Vagina (tissue), 2 donors: Measurements from ENCODE around the gene ZFYVE1. TPM values are rescaled to one million over a fixed set of nuclear protein-coding genes. Genes with fewer than 3 reads are reported as not detected.

ENCODE experiments used
- DNase-seq, 2 donors: peaks; one replicate each; pipeline ENCODE4 v3.0.0-alpha.2; 2017; ENCODE audit errors: extremely low spot score in 2 of 2
- H3K27ac ChIP-seq: fragments of 200-600 bp; sonication (generic); one replicate; pipeline ENCODE4 v1.5.1; 2019
- H3K27me3 ChIP-seq: fragments of 200-600 bp; sonication (generic); one replicate; pipeline ENCODE4 v1.5.1; 2019
- H3K36me3 ChIP-seq, 2 donors: fragments of 200-600 bp; sonication (generic); one replicate each; pipeline ENCODE4 v1.5.1; 2017 to 2019
- H3K4me1 ChIP-seq: fragments of 200-600 bp; sonication (generic); one replicate; pipeline ENCODE4 v1.5.1; 2019
- H3K4me3 ChIP-seq, 2 donors: fragments of 200-600 bp; sonication (generic); 1 replicate in 1 of 2; 2 replicates in 1 of 2; pipeline ENCODE4 v1.5.1; 2016 to 2019
- H3K9me3 ChIP-seq: fragments of 200-600 bp; sonication (generic); one replicate; pipeline ENCODE4 v1.5.1; 2019
- POLR2A ChIP-seq, 2 donors: fragments of 450-650 bp; IDR thresholded peaks; one replicate each; pipeline ENCODE4 v1.6.1; 2017; ENCODE audit warnings: antibody characterized with exemption in 2 of 2, mild to moderate bottlenecking in 2 of 2, moderate library complexity in 2 of 2
- POLR2AphosphoS5 ChIP-seq, 2 donors: sonication (generic); formaldehyde crosslinking; IDR thresholded peaks; one replicate each; pipeline ENCODE4 v1.9.0; 2017; ENCODE audit warnings: antibody characterized with exemption in 2 of 2, mild to moderate bottlenecking in 2 of 2, low read depth in 1 of 2; ENCODE audit not compliant: insufficient read depth in 1 of 2
- intact Hi-C: fragments of 100-400 bp; cut with DNase I; formaldehyde crosslinking; loops from one replicate; pipeline ENCODE4 v1.15.1; 2023
- small RNA-seq: library from RNA; depleted of rRNA; stranded (forward); fragments of <200 nt; gene quantifications from one replicate; pipeline ENCODE3, GENCODE V24; 2016
- total RNA-seq: library from RNA; depleted of rRNA; stranded (reverse); fragments of >200 nt; gene quantifications from one replicate; pipeline ENCODE4 v1.2.3, GENCODE V29; 2016
- TF ChIP-seq, protein P1 (sequence below), 3 experiments: fragments of 450-650 bp in 2 of 3; fragments of 200-600 bp in 1 of 3; sonication (generic) in 1 of 3; IDR thresholded peaks; one replicate each; pipeline ENCODE4 v1.5.1; 2017 to 2019; ENCODE audit warnings: antibody characterized with exemption in 3 of 3, mild to moderate bottlenecking in 2 of 3, moderate library complexity in 2 of 3

Gene ZFYVE1
- total RNA-seq, 1 donor from 2014 or later = 19.2 TPM

DNA sequence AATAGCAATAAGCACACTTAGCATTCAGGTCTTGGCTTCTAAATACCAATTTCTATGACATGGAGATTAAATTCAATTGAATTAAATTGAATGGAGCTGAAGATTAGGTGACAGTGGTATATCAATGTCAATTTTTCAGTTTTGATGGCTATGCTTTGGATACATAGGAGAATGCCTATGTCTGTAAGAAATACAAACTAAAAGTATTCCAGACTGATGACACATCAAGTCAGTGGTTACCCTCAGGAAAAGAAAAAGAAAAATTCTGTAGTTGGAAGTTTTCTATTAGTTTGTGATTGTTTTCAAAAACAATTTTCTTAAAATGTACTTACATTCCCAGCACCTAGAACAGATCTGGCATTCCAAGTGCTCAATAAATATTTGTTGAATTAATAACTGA lies 105.5 kb downstream of the ZFYVE1 start:
- TF ChIP-seq POLR2AphosphoS5 (IDR thresholded peaks at IDR 0.05; ENCODE audit: insufficient read depth in 1 of 2, low read depth in 1 of 2) (no peak), POLR2A (IDR thresholded peaks at IDR 0.05) (no peak)
- TF ChIP-seq, protein P1, sequence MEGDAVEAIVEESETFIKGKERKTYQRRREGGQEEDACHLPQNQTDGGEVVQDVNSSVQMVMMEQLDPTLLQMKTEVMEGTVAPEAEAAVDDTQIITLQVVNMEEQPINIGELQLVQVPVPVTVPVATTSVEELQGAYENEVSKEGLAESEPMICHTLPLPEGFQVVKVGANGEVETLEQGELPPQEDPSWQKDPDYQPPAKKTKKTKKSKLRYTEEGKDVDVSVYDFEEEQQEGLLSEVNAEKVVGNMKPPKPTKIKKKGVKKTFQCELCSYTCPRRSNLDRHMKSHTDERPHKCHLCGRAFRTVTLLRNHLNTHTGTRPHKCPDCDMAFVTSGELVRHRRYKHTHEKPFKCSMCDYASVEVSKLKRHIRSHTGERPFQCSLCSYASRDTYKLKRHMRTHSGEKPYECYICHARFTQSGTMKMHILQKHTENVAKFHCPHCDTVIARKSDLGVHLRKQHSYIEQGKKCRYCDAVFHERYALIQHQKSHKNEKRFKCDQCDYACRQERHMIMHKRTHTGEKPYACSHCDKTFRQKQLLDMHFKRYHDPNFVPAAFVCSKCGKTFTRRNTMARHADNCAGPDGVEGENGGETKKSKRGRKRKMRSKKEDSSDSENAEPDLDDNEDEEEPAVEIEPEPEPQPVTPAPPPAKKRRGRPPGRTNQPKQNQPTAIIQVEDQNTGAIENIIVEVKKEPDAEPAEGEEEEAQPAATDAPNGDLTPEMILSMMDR (IDR thresholded peaks at IDR 0.05) = no peak

DNA sequence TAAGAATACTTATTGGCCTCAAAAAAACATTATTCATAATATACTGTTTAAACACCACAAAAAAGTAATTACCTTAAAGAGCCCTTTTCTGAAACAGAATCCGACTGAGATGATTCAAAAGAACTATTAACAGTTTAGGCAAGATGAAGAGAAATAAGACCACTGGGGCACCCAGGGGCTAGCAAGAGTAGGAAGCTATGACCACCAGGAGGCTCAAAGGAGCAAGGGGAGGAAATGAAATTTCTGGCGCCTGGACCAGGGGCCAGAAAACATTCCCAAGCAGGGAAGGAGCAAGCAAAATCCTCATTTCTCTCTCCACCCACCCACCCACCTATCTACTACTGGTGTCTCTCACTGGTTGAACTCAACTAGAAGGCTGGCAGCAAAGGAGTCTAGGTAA lies 106.9 kb downstream of the ZFYVE1 start:
- no peak overlapping the region for H3K4me3 ChIP-seq
- no peak for TF ChIP-seq POLR2AphosphoS5 (IDR thresholded peaks at IDR 0.05; ENCODE audit: insufficient read depth in 1 of 2, low read depth in 1 of 2)
- TF ChIP-seq, protein P1 (IDR thresholded peaks at IDR 0.05) = no peak
- TF ChIP-seq POLR2A (IDR thresholded peaks at IDR 0.05) = no peak
- H3K9me3 ChIP-seq = no peaks in the 10 kb centered on the region
- peaks cover under 1% of the 10 kb centered on the region for H3K4me1 ChIP-seq
- intact Hi-C loops = no loop called here
- no peak overlapping the region for H3K27ac ChIP-seq
- no peak for DNase-seq
- H3K27me3 ChIP-seq = no peaks in the 10 kb centered on the region
- H3K36me3 ChIP-seq = no peaks in the 10 kb centered on the region

More for the DNA sequence above, 105.5 kb downstream of the ZFYVE1 start:
- H3K4me1 ChIP-seq = peaks cover 9% of the 10 kb centered on the region
- no peaks in the 10 kb centered on the region for H3K27me3 ChIP-seq
- H3K4me3 ChIP-seq = no peak overlapping the region
- intact Hi-C loops = no loop called here
- H3K36me3 ChIP-seq = no peaks in the 10 kb centered on the region
- no peak overlapping the region for H3K27ac ChIP-seq
- DNase-seq = no peak
- no peaks in the 10 kb centered on the region for H3K9me3 ChIP-seq

Small RNA genes lying within 50 kb of the gene (small RNA-seq; reads per million reads assigned to genes)
- not detected for gene RN7SL586P

Other genes starting within 250 kb of the ZFYVE1 start
- not detected for gene DPF3, start 133.0 kb downstream of the ZFYVE1 start, total RNA-seq
- 14.2 TPM for gene DCAF4, start 100.6 kb downstream of the ZFYVE1 start, total RNA-seq
- gene RBM25, start 31.4 kb upstream of the ZFYVE1 start, total RNA-seq = 58.2 TPM
- gene PSEN1, start 109.4 kb upstream of the ZFYVE1 start, total RNA-seq = 47.1 TPM
- 16.2 TPM for gene PAPLN, start 210.4 kb upstream of the ZFYVE1 start, total RNA-seq